Measurements from ENCODE around the gene TOMM7.
A peak's percentile ranks its signal among the peaks of the same experiment; 100 is the strongest.

Gene TOMM7

GRCh38 chr7:22822486-22823141 is at the start of gene TOMM7:
TOMM7 (minus strand) TSS chr7:22822849; CDS start chr7:22822779, 70 bp downstream.
- peak within 1 kb of the TSS; percentile 82 for H3K4me3 ChIP-seq (ENCODE audit: low read depth, low read length)
- TF ChIP-seq CTCF (IDR thresholded peaks at IDR 0.05; ENCODE audit: control insufficient read depth, extremely low read depth, insufficient read depth) = peak; percentile 30
- peak; percentile 92 for DNase-seq (ENCODE audit: low read depth)

GRCh38 chr7:22872096-22872807 is 49.6 kb upstream of the TOMM7 start:
- TF ChIP-seq CTCF (IDR thresholded peaks at IDR 0.05; ENCODE audit: control insufficient read depth, extremely low read depth, insufficient read depth) = no peak
- no peak for DNase-seq (ENCODE audit: low read depth)
- no peak overlapping the region for H3K4me3 ChIP-seq (ENCODE audit: low read depth, low read length)

- DNase-seq (ENCODE audit: low read depth) = no peak
- TF ChIP-seq CTCF (IDR thresholded peaks at IDR 0.05; ENCODE audit: control insufficient read depth, extremely low read depth, insufficient read depth) = no peak
- H3K4me3 ChIP-seq (ENCODE audit: low read depth, low read length) = no peak overlapping the region
Measured at GRCh38 chr7:22871661-22872060, 49.0 kb upstream of the TOMM7 start.

- no peak overlapping the region for H3K4me3 ChIP-seq (ENCODE audit: low read depth, low read length)
- DNase-seq (ENCODE audit: low read depth) = no peak
- TF ChIP-seq CTCF (IDR thresholded peaks at IDR 0.05; ENCODE audit: control insufficient read depth, extremely low read depth, insufficient read depth) = no peak
Measured at GRCh38 chr7:22868509-22868908, 45.9 kb upstream of the TOMM7 start.

- DNase-seq (ENCODE audit: low read depth) = no peak
- no peak for TF ChIP-seq CTCF (IDR thresholded peaks at IDR 0.05; ENCODE audit: control insufficient read depth, extremely low read depth, insufficient read depth)
- H3K4me3 ChIP-seq (ENCODE audit: low read depth, low read length) = no peak overlapping the region
Measured at GRCh38 chr7:22867589-22867988, 44.9 kb upstream of the TOMM7 start.

- TF ChIP-seq CTCF (IDR thresholded peaks at IDR 0.05; ENCODE audit: control insufficient read depth, extremely low read depth, insufficient read depth) = no peak
- H3K4me3 ChIP-seq (ENCODE audit: low read depth, low read length) = no peak overlapping the region
- DNase-seq (ENCODE audit: low read depth) = no peak
Measured at GRCh38 chr7:22867003-22867402, 44.4 kb upstream of the TOMM7 start.
